Smooth muscle cell (in vitro differentiated cells): ENCODE results near the gene CDC42BPB. TPM values are rescaled to one million over a fixed set of nuclear protein-coding genes. Genes with fewer than 3 reads are reported as not detected.

ENCODE experiments used
- DNase-seq: peaks from one replicate; lab custom pipeline; 2025; ENCODE audit not compliant: unreplicated experiment; lab: John Stamatoyannopoulos, UW
- H2AFZ ChIP-seq: fragments of 200-600 bp; sonication (generic); 2 replicates; pipeline ENCODE4 v1.6.0; 2016; ENCODE audit warnings: antibody characterized with exemption, low read depth, mild to moderate bottlenecking
- H3F3A ChIP-seq: fragments of 200-600 bp; sonication (generic); 2 replicates; pipeline ENCODE4 v1.6.0; 2017; ENCODE audit warnings: antibody characterized with exemption, low read depth
- H3K27ac ChIP-seq: fragments of 200-600 bp; sonication (generic); 2 replicates; pipeline ENCODE4 v1.5.1; 2016; ENCODE audit warnings: low read depth, mild to moderate bottlenecking
- H3K27me3 ChIP-seq: fragments of 200-600 bp; sonication (generic); 2 replicates; pipeline ENCODE4 v1.6.1; 2016; ENCODE audit warnings: low read depth, mild to moderate bottlenecking
- H3K36me3 ChIP-seq: fragments of 200-600 bp; sonication (generic); 2 replicates; pipeline ENCODE4 v1.5.1; 2016; ENCODE audit warnings: low read depth
- H3K4me1 ChIP-seq: fragments of 200-600 bp; sonication (generic); 2 replicates; pipeline ENCODE4 v1.5.1; 2016; ENCODE audit warnings: low read depth
- H3K4me2 ChIP-seq: fragments of 200-600 bp; sonication (generic); 2 replicates; pipeline ENCODE4 v1.6.0; 2016; ENCODE audit warnings: mild to moderate bottlenecking
- H3K4me3 ChIP-seq: fragments of 200-600 bp; sonication (generic); 2 replicates; pipeline ENCODE4 v1.5.1; 2016; ENCODE audit warnings: mild to moderate bottlenecking
- H3K79me2 ChIP-seq: fragments of 200-600 bp; sonication (generic); 2 replicates; pipeline ENCODE4 v1.6.0; 2016; ENCODE audit warnings: low read depth, mild to moderate bottlenecking
- H3K9ac ChIP-seq: fragments of 200-600 bp; sonication (generic); 2 replicates; pipeline ENCODE4 v1.6.0; 2016; ENCODE audit warnings: low read depth
- H3K9me3 ChIP-seq: fragments of 200-600 bp; sonication (generic); replicated peaks from 2 replicates; pipeline ENCODE4 v1.5.1; 2016; ENCODE audit warnings: low read depth
- H4K20me1 ChIP-seq: fragments of 200-600 bp; sonication (generic); 2 replicates; pipeline ENCODE4 v1.6.0; 2016; ENCODE audit warnings: low read depth
- WGBS: methylation state at CpG from one replicate; pipeline ENCODE4 v1.1.7; 2016; ENCODE audit warnings: low lambda C conversion rate; 5-methylcytosine and 5-hydroxymethylcytosine counted together
- polyA plus RNA-seq: library from polyadenylated mRNA; unstranded; fragments of >200 nt; fragmentation: Nextera tagmentation; extraction: Ambion mirVana; gene quantifications from 2 replicates; pipeline ENCODE4 v1.2.1, GENCODE V29; 2016
- total RNA-seq: library from RNA; depleted of rRNA; stranded (reverse); fragments of >200 nt; gene quantifications from 2 replicates; pipeline ENCODE4 v1.2.3, GENCODE V29; 2014
- TF ChIP-seq, protein P1 (sequence below): fragments of 200-600 bp; sonication (generic); IDR thresholded peaks from 2 replicates; pipeline ENCODE4 v1.5.1; 2017; ENCODE audit warnings: borderline replicate concordance, mild to moderate bottlenecking, antibody characterized with exemption; ENCODE audit not compliant: insufficient read depth, poor library complexity, severe bottlenecking

CDC42BPB gene
- total and polyA plus RNA-seq, 2 experiments from 2014 or later: 11.3 to 71.2 TPM

DNA sequence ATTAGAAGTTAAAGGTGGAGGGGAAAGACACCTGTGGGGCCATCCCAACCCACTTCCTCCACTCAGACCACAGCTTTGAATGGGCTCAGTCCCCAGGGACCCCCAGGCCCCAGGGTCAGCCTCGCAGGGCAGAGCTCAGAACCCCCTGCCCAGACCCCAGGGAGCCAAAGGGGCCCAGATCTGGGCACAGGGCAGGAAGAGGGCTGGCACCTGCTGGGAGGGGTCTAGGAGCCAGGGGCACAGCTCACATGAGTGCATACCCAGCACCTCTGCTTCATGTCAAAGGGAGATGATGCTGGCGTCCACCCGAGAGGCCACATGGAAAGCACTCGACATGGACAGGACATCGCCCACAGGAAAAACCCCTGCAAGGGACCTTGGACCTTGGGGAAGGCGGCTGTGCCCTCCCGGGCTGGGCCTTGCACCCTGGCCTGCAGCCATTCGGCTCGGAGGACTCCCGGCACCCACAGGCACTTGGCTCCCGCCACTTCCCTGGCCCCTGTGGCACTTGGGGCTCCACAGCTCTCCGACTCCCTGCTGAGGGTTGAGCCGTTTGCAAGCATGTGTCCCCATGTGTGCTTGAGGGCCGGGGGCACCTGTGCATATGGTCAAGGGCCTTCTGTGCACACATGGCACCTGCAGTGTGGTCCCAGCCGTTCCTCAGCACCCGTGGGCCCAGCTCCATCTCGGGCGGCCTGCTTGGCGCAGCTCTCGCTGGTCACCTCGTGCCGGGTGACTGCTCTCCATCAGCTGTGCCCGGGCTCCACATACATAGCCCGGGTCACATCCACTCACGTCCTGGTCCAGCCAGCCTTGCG is 142.7 kb downstream of the CDC42BPB start:
- Histone ChIP-seq H3K4me2 (no peak overlapping the region), H3K9ac (no peak overlapping the region), H3K36me3 (no peaks in the 10 kb centered on the region), H3K4me1 (no peaks in the 10 kb centered on the region), H3K79me2 (no peaks in the 10 kb centered on the region), H3K9me3 (no peaks in the 10 kb centered on the region), H3K27ac (no peak overlapping the region), H2AFZ (no peak overlapping the region), H3K27me3 (no peaks in the 10 kb centered on the region), H3F3A (no peaks in the 10 kb centered on the region), H4K20me1 (no peaks in the 10 kb centered on the region), H3K4me3 (no peak overlapping the region)
- WGBS: 94% methylated on average over 26 of the region's 26 CpGs
- no peak for DNase-seq
- TF ChIP-seq, protein P1, sequence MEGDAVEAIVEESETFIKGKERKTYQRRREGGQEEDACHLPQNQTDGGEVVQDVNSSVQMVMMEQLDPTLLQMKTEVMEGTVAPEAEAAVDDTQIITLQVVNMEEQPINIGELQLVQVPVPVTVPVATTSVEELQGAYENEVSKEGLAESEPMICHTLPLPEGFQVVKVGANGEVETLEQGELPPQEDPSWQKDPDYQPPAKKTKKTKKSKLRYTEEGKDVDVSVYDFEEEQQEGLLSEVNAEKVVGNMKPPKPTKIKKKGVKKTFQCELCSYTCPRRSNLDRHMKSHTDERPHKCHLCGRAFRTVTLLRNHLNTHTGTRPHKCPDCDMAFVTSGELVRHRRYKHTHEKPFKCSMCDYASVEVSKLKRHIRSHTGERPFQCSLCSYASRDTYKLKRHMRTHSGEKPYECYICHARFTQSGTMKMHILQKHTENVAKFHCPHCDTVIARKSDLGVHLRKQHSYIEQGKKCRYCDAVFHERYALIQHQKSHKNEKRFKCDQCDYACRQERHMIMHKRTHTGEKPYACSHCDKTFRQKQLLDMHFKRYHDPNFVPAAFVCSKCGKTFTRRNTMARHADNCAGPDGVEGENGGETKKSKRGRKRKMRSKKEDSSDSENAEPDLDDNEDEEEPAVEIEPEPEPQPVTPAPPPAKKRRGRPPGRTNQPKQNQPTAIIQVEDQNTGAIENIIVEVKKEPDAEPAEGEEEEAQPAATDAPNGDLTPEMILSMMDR: no peak

DNA sequence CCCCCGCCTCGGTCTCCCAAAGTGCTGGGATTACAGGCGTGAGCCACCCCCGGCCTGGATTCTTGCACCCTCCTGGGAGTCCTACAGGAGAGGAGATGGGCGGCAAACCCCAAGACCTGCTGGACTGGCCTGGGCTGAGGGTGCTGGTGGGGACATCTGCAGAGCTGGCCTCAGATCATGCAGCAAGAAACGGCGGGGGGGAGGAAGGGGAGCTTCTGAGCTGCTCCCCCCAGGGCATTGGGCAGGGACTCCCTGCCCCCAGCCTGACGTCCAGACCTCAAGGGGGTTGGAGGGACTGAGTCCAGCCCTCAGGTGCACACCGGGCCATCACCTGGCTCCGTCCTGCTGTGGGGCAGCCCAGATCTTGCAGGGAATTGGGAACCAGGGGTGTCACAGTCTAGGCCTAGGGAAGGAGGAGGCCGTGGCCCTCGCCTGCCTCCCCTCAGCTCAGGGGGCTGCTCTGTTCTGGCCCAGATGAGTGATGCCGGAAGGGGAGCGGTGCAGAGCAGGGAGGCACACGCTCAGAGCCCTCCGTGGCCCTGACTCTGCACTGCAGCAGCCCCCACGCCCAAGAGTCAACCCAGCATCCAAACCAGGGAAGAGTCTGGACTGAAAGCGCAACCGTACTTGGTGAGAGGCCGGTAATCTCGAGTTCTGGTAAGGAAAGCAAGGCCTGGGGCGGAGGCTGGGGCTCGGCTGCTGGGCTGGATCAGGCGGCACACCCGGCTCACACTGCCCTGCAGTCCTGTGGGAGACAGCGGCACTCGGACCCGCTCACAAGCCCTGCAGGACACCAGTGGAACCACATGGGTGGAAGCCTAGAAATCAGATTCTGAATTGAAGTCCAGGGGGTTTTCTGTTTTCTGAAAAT is 143.8 kb downstream of the CDC42BPB start:
- TF ChIP-seq, protein P1: no peak
- no peaks in the 10 kb centered on the region for H4K20me1 ChIP-seq
- no peak overlapping the region for H3K9ac ChIP-seq
- H3K9me3 ChIP-seq: no peaks in the 10 kb centered on the region
- DNase-seq: no peak
- H3K4me3 ChIP-seq: no peak overlapping the region
- 92% methylated on average over 28 of the region's 28 CpGs for WGBS
- H3K27me3 ChIP-seq: no peaks in the 10 kb centered on the region
- no peaks in the 10 kb centered on the region for H3K36me3 ChIP-seq
- no peak overlapping the region for H3K4me2 ChIP-seq
- no peak overlapping the region for H2AFZ ChIP-seq
- H3K4me1 ChIP-seq: no peaks in the 10 kb centered on the region
- no peak overlapping the region for H3K27ac ChIP-seq
- no peaks in the 10 kb centered on the region for H3F3A ChIP-seq
- no peaks in the 10 kb centered on the region for H3K79me2 ChIP-seq

DNA sequence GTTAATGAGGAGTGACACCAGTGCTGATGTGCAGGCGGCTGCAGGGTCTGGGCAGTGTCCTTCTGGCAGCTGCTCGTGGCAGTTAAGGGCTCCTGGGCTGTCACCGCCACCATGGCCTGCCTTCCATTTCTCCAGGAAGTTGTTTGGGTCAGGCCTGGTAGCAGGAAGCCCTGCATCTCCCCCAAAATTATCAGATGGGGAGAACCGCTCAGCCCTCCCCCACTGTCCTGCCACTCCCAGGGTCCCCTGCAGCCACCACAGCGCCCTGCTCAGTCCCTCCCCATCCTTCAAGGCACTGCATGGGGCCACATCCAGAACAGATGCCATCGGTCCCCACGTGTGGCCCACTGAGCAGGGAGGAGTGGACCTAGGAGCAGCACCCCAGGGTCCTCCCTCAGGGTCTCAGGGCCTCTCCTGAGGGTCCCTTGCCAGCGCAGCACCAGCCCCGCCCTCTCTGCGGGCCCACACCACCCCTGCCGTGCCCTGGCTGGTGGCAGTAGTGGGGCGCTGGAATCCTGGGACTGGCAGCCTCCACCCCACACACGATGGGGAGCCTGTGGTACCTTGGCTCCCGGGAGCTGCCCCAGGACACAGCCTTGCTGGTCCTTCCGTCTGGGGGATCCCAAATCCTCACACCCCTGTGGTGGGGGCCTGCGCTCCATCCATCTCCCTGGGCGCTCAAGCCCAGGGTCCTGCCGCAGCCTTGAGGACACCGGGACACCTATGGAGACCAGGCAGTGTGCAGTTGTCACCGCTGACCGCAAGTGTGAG is 145.2 kb downstream of the CDC42BPB start:
- no peaks in the 10 kb centered on the region for H3K9me3 ChIP-seq
- no peak for DNase-seq
- H2AFZ ChIP-seq: no peak overlapping the region
- H3K4me2 ChIP-seq: no peak overlapping the region
- no peak overlapping the region for H3K4me3 ChIP-seq
- H4K20me1 ChIP-seq: no peaks in the 10 kb centered on the region
- no peak overlapping the region for H3K27ac ChIP-seq
- TF ChIP-seq, protein P1: no peak
- H3K36me3 ChIP-seq: no peaks in the 10 kb centered on the region
- WGBS: 95% methylated on average over 21 of the region's 21 CpGs
- H3K79me2 ChIP-seq: no peaks in the 10 kb centered on the region
- no peaks in the 10 kb centered on the region for H3K27me3 ChIP-seq
- H3F3A ChIP-seq: no peaks in the 10 kb centered on the region
- no peak overlapping the region for H3K9ac ChIP-seq
- H3K4me1 ChIP-seq: no peaks in the 10 kb centered on the region
